Peyer's patch (tissue), 4 donors: ENCODE results near the gene CAPN9.

Experiments
- CTCF ChIP-seq, 6 experiments: fragments of 450-650 bp in 4 of 6; fragments of 200-600 bp in 2 of 6; sonication (generic) in 1 of 6; IDR thresholded peaks; one replicate each; pipeline ENCODE4 v1.5.1; 2017 to 2019; ENCODE audit warnings: antibody characterized with exemption in 6 of 6, mild to moderate bottlenecking in 3 of 6, moderate library complexity in 1 of 6
- POLR2A ChIP-seq, 2 donors: fragments of 450-650 bp; IDR thresholded peaks; one replicate each; pipeline ENCODE4 v1.5.1; 2017; ENCODE audit warnings: antibody characterized with exemption in 2 of 2, mild to moderate bottlenecking in 2 of 2, moderate library complexity in 2 of 2

GRCh38 chr1:230699716-230700115 lies 47.5 kb upstream of the CAPN9 start:
- TF ChIP-seq CTCF (IDR thresholded peaks at IDR 0.05) (no peak), POLR2A (IDR thresholded peaks at IDR 0.05) (no peak)
